Skin epidermis (tissue), 12 donors: ENCODE measurements around the gene RECQL5.
"Not testable (repeated sequence)": the region's sequence is repeated elsewhere in the genome, so short reads cannot be mapped to it uniquely, and the experiment has no call there.

ENCODE experiments used
- H3K27ac ChIP-seq, 21 experiments: fragments of 200-600 bp; sonication (generic) in 11 of 21; one replicate each; pipeline ENCODE4 v1.5.0; 2020; ENCODE audit warnings: mild to moderate bottlenecking in 3 of 21, inconsistent platforms in 2 of 21, moderate library complexity in 2 of 21
- H3K4me3 ChIP-seq, 7 experiments: fragments of 200-600 bp; sonication (generic) in 2 of 7; one replicate each; pipeline ENCODE4 v1.5.0; 2020; ENCODE audit warnings: inconsistent platforms in 2 of 7, mild to moderate bottlenecking in 2 of 7, moderate library complexity in 1 of 7

Gene RECQL5

GRCh38 chr17:75638039-75638438, 28.9 kb downstream of the RECQL5 start:
- H3K4me3 ChIP-seq, H3K27ac ChIP-seq: not testable (repeated sequence)

DNA sequence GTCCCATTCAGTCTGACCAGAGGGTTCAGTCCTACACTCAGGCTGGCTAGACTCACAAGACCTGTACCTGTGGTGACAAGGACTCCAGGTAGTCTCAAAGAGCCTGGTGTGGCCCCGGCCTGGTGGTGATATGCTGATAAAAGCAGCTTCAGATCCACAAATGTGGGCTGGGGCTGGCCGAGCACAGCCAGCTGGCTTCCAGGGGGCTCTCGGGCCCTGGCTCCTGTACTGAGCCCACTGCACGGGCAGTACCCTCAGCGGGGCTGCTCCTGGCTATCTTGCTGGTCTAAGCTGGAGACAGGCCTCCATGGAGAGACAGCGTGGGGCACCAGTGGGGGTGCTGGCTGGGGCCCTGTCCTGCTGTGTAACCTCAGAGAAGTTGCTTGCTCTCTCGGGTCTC, 29.4 kb downstream of the RECQL5 start:
- Histone ChIP-seq H3K4me3 (no peak overlapping the region), H3K27ac (no peak overlapping the region)

DNA sequence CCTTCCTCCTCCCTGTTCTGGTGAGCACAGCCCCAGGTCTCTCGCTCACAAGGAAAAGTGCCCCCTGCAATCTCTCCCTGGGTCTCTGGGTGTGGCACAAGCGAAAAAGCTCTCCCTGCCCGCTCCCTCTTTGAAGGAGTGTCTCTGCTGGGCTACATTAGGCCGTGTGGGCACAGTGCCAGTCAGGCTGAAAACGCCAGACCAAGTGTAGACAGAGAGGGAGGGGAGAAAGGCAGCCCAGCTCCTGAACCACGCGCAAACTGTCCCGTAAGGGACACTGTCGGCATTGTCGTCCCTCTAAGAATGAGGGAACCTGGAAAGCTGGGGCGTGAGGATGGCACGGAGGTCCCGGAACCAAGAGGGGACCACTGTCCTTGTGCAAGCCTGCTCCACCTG, 29.8 kb downstream of the RECQL5 start:
- Histone ChIP-seq H3K4me3 (no peak overlapping the region), H3K27ac (no peak overlapping the region)

GRCh38 chr17:75636381-75637142, 30.4 kb downstream of the RECQL5 start:
- Histone ChIP-seq H3K4me3 (no peak overlapping the region), H3K27ac (no peak overlapping the region)

- Histone ChIP-seq H3K27ac (no peak overlapping the region), H3K4me3 (no peak overlapping the region)
These were observed 31.2 kb downstream of the RECQL5 start for GRCh38 chr17:75635610-75636202.

DNA sequence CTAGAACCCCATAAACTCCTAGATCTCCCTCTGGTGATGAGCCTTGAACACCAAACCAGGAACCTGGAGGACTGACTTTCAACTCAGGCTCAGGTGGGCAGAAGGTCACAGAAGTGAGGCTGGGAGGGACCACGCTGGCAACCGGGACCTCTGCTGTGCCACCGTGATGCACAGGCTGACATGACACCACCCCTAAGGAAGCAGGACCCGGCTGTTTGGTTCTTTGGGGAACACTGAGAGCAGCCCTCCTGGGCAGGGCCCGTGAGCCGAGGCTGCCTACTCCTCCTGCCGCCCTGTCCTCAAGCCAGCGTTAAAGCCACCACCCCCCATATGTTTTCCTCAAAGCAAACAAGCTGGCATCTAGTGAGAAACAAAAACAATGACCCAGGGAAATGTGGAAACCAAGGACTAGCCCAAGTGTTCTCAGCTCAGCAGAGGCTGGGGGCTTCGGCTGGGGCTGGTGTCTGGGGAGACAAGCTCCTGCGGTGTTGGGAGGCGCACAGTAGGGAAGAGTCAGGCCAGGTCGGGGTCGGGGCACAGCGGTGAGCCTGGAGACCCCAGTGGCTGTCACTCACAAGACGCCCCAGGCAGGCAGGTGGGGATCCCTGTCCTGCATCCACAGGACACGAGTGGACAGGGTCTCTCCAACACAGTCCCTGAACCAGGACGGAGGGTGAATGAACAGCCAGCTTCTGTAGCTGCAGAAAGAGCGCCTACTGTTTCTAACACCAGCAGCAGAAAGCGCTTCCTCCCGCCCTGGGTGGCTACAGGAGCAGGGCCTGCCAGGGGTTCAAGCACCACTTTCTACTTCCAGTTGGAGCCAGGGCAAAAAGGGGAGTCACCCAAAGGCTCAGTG, 32.0 kb downstream of the RECQL5 start:
- H3K4me3 ChIP-seq, result no peak overlapping the region
- peak overlapping the region in 5 of 21 experiments; percentile 10 to 85 (median 63) for H3K27ac ChIP-seq

DNA sequence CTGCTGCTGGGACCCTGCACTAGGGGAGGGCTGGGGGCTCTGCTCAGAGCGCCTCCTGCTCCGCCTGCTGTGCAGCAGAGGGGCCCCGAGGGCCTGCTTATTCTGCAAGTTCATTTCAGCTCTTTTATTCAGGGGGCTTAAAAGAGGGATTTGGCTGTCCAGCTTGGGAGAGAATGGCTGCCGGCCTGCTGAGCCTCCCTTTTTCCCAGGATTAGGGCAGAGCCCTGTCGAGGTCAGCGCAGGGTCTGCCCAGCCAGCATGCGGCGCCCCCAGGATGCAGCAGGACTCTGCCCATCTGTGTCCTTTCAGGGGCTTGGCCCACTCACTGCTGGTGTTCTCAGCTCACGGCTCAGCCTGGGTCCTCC, 32.6 kb downstream of the RECQL5 start:
- no peak overlapping the region for H3K4me3 ChIP-seq
- H3K27ac ChIP-seq, result peak overlapping the region in 9 of 21 experiments; percentile 10 to 85 (median 71)

DNA sequence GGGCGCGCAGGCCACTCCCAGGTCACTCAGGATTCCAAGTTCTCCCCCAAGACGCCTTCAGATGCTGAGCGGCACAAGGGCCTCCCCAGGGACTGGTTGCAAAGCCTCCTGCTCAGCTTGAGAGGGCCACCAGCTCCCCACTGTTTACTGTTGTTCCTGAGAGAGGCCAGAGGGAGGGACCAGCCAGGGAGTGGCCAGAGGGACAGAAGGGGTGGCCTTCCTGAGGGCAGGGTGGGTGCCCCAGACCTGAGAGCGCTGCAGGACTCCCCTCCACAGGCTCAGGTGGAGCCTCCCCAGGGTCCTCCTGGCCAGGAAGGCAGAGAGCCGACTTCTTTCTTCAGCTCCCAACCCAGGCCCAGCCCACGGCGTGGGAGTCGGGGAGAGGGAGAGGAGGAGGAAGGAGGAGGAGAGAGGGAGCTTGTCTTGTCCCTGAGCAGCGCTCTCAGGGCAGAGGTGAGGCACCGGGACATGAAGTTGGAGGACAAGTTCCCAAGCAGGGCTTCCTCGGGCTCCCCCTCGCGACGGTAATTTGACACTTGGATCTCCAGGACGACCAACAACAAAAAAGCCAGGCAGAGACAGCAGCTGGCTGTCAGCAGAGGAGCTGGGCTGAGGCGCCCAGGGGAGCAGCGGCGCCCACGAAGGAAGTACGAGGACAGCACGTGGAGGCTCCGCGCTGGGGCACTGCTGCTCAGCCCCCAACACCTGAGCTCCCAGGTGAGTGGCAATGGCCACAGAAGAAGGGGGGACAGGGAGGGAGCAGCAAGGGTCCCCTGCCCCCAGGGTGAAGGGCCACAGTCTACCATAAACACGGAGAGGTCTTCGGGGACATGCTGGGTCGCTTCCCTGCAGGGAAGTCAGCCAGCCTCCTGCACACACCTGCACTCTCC, 33.2 kb downstream of the RECQL5 start:
- no peak overlapping the region for H3K4me3 ChIP-seq
- H3K27ac ChIP-seq, result peak overlapping the region in 19 of 21 experiments; percentile 0 to 85 (median 62)

DNA sequence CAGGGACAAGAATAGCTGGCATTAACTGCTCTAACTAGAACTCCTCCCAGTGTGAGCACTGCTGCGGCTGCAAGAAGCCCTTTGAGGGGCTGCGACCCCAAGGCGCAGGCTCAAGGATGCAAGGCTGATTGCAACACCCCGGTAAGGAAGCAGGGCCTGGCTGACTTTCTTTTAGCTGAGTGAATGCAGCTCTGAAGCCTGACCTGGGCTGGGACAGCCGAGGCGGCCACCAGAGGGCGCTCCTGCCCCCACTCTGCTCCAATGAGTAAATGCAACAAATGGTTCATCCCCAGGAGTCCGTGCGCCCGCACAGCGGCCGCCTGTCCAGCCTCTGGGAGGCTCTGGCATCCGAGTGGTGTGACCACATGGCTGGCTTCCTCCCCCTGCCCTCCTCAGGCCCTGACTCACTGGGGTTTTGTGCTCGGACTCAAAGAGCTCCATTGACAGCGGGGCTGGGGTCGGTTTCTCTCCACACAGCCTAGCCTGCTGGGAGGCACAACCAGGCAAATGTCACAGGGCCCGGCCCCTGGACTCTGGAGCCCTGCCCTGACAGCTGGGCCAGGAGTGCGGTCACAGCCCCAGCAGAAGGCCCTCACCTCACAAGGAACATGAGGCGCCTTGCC, 34.0 kb downstream of the RECQL5 start, which contains the start of gene SMIM5:
Gene SMIM5 (plus strand): TSS at position 572 of the 623 bp plus-strand sequence. CDS start 6,768 bp downstream, outside the sequence.
- H3K27ac ChIP-seq, result peak within 1 kb of the TSS in 19 of 21 experiments; percentile 0 to 85 (median 62)
- no peak within 1 kb of the TSS for H3K4me3 ChIP-seq

DNA sequence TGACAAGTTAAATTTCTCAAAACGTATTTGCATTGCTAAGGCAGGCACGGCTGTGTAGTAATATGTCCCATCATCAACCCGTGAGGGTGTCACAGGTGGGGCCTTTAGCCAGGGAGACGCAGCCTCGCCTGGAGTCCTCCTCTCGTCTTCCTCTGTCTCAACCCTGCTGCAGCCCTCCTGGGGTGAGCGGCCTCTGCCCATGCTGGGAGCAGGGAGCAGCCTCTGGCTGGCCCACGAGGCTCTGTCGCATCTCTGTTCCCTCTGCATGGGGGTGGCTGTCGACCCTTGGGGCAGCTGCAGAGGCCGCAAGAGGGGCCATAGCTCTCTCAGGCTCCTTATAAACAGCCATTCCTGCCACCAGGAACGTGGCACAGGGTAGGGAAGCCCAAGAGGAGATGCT, 34.5 kb downstream of the RECQL5 start:
- H3K27ac ChIP-seq, result peak overlapping the region in 3 of 21 experiments; percentile 52 to 85 (median 63)

GRCh38 chr17:75631353-75631752, 35.6 kb downstream of the RECQL5 start:
- H3K27ac ChIP-seq, result no peak overlapping the region
- no peak overlapping the region for H3K4me3 ChIP-seq

More for the DNA sequence above, 34.5 kb downstream of the RECQL5 start:
- no peak overlapping the region for H3K4me3 ChIP-seq

- no peak overlapping the region for H3K4me3 ChIP-seq
- H3K27ac ChIP-seq, result no peak overlapping the region
These were observed 36.7 kb downstream of the RECQL5 start for GRCh38 chr17:75630071-75630917.

- H3K27ac ChIP-seq, result no peak overlapping the region
- no peak overlapping the region for H3K4me3 ChIP-seq
These were observed 37.8 kb downstream of the RECQL5 start for GRCh38 chr17:75629157-75629556.

DNA sequence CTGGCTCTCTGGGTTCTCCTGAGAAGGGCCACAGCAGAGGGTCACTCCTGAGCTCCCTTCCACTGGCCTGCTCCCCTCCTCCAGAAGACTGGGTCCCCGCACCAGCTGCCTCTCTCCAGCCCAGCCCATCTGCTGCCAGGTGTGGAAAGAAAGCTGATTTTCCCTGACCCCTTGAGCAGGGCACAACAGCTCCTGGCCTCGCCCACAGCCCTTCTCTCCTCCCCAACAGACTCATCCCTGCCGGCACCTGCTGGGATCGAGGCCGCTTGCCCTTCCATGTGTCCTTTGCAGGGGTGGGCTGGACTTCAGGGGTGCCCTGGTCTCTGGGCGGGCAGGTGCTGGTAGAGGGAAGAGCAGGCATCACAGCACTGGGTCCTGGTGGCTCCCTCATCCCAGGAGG, 38.5 kb downstream of the RECQL5 start:
- Histone ChIP-seq H3K4me3 (no peak overlapping the region), H3K27ac (no peak overlapping the region)

DNA sequence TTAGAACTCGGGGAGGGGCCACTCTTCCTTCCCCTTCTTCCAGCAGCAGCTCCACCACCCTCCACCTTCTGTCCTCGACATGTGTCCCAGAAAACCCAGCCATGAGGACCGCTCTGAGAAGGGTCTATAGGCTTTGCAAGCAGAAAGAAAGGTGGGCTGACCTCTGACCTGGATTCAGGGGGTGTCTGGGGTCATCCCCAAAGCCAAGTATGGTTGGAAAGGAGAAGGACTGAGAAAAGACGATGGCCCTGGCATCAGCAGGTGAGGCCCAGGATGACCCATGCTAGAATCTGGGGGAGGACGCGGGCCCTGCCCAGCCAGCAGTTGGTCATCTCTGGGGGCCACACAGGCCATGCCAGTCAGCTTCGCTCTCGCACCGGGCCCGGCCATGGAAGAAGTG, 39.9 kb downstream of the RECQL5 start:
- Histone ChIP-seq H3K4me3 (no peak overlapping the region), H3K27ac (no peak overlapping the region)

- no peak overlapping the region for H3K27ac ChIP-seq
- H3K4me3 ChIP-seq, result no peak overlapping the region
These were observed 40.4 kb downstream of the RECQL5 start for GRCh38 chr17:75626496-75627038.

DNA sequence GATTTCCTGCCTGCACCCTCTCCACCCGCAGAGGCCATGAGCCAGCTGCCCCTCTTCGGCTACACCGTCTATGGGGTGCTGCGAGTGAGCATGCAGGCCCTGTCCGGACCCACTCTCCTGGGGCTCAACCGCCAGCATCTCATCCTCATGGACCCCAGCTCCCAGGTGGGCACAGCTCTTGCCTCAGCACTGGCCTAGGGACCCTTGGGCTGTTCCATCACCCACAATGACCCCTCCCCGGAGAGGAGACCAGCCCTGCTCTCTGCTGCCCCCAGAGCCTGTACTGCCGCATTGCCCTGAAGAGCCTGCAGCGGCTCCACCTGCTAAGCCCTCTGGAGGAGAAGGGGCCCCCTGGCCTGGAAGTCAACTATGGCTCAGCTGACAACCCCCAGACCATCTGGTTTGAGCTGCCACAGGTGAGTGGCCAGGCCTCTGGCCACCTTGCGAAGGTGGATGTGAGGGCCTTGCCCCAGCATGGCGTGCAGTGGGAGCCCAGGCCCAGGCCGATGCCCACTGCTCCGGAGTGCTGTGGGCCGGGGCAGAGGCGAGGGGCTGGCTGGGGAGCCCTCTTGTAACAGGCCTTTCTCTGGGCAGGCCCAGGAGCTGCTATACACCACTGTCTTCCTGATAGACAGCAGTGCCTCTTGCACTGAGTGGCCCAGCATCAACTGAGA, 41.0 kb downstream of the RECQL5 start:
- no peak overlapping the region for H3K4me3 ChIP-seq

More for the DNA sequence above, 41.0 kb downstream of the RECQL5 start:
- no peak overlapping the region for H3K27ac ChIP-seq
